GM19324 (cell line): Measurements from ENCODE around the gene HDAC2.
"Not testable (repeated sequence)": the region's sequence is repeated elsewhere in the genome, so short reads cannot be mapped to it uniquely, and the experiment has no call there.

Source experiments
- ATAC-seq: cut with Tn5 transposase; IDR thresholded peaks from one replicate; pipeline ENCODE4 v1.9.1; 2021; ENCODE audit warnings: mild to moderate bottlenecking, moderate library complexity; ENCODE audit not compliant: unreplicated experiment, low FRiP score

Gene HDAC2

DNA sequence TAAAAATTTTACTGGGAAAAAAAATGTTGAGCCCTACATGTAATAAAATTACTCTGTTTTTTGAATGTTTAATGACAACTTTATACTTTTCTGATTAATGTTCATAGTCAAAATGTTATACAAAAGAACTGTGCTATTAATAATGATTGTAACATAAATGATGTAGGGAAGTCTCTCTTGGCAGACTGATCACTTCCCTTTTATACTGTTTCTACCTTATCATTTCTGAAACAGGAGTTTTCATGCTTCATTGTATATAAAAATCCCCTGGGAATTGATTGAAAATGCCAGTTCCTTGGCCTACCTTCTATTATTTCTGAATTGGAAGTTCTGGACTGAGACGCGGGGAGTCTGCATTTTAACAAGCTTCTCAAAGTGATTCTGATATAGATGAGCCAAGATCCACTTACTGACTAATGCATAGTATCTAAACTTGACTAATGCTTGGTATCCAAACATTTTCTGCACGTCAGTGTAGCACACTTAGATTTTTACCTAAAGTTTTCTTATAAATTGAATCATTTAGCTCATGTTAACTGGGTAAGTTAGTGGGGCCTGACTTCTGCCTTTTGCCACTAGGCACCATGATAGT lies 7.2 kb upstream of the HDAC2 start:
- ATAC-seq = no peak

DNA sequence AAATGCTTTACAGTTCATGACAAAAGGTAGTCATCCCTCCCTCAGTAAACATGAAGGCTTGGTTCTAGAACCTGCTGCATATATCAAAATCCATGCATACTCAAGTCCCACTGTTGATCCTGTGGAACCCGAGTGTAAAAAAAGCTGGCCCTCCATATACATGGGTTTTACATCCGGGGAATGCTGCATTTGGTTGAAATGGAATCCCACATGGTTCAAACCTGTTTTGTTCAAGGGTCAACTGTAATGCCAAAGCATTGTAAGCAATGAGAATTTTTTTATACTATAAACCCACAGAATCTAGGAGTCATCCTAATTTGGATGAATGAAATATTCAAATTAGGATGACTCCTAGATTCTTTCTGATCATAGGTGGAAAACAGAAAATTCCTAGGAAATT lies 5.9 kb upstream of the HDAC2 start:
- ATAC-seq = no peak

DNA sequence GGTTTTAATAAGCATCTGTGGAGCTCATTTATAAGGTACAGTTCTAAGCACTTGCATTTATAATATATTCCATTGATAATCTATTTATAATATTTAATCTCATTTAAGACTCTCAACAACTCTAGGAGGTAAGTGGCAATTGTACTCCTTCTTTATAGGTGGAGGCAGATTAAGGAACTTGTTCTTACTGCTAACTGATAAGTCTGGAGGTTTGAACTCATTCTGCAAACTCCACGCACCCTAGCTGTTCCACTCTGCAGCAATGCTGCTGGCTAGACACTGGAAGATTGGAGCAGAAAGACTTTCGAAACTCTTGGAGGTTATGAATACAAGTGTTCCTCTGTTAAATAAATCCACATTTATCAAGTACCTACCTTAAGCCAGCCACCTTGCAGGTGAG lies 793 bp upstream of the HDAC2 start:
- ATAC-seq = no peak

DNA sequence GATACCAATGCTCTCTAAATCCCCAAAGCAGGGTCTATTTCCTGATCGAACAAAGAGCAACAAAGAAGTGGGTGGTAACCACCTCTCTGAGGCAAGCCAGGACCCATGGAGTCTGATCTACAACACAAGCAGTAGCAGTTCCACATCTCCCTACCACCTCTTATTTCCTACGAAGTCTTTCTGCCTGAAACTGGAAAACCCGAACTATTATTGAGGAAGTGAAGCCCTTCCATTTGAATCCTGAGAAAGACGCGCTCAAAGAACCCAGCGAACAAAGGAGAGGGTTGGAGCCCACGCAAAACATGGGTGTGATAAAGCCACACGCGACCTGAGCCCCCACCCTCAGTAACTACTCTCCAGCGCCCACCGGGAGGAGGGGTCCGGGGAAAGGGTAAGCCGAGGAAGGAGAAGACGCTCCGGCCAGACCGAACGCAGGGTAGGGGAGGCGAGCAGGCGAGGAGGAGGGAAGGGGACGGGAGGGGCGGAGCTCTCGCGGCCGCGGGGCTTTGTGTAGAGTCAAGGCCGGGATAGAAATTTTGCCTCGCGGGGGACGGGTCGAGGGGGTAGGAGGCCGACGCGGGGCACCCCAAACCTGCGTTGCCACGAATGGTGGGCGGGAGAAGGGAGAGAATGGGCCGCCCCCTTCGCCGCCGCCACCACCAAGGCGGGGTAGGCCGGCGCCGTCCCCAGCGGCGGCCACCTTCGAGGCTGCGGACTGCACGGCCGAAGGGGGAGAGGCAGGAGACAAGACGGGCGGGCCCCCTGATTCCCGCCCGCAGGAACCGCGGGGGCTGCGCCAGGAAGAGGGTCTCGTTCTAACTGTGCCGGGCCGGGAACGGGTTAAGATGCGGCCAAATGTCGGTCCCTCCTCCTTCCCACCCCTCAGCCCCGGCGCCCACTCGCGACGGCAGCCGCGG lies 802 bp downstream of the HDAC2 start:
- ATAC-seq = peak; percentile 40

DNA sequence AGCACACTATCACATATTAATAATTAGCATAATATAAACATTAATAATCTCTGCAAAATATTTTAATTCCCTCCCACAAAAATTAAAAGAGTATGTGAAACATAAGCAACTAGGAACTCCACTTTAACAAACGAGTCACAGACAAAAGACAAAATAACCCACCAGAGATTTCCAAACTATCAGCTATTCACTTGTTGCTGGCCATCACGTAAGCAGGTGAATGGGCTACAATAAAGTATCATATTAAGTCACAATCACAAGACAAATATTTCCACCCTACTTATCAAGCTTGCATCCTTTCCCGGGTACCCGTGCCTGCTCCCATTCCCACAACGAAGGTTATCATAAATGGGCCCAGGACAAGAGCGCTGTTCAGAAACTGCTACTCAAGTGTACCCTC lies 2.5 kb downstream of the HDAC2 start:
- no peak for ATAC-seq

DNA sequence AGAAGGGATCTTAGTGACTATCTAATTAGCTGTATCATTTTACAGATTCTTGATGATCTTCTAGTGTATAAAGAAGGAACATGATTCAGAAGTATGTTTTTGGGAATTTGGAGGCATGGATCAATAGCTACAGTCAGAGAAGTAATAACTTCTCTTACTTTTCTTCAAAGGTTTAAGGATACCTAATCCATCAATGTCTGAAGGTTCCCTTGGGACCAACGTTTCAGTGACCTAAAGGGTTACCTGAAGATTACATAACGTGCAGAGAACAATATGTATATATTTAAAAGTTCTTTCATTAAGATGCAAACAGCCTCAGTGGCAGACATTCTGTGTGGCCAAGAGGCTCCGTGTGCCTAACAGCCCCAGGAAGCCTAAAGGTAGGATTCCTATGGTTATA lies 3.2 kb downstream of the HDAC2 start:
- no peak for ATAC-seq

DNA sequence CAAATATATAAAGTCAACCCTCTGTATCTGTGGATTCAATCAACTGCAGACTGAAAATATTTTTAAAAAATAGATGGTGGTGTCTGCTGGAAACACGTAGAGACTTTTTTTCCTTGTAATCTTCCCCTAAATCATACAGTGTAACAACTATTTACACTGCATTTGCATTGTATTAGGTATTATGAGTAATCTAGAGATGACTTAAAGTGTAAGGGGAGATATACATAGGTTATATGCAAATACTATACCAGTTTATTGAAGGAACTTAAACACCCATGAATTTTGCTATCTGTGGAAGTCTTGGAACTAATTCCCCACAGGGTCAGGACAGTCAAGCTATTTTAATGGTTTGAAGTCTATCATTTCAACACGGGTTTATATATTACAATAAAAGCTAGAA lies 10.2 kb downstream of the HDAC2 start:
- no peak for ATAC-seq

DNA sequence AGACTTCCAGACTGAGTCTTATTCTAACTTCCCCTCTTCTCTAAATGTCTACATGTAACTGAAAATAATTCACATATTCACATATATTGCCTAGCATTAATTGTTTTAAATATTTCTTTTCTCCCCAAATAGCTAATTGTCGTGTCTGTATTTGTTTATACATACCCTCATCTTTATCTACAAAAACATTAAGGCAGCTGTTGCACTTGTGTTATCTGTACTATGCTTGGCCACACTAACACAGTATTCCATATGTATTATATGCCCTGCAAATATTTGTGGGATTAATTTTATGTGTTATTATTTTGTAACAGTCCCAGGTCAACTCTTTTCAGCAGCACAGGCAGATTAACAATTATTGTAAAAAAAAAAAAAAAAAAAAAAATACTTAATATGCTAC lies 11.7 kb downstream of the HDAC2 start:
- ATAC-seq = no peak

DNA sequence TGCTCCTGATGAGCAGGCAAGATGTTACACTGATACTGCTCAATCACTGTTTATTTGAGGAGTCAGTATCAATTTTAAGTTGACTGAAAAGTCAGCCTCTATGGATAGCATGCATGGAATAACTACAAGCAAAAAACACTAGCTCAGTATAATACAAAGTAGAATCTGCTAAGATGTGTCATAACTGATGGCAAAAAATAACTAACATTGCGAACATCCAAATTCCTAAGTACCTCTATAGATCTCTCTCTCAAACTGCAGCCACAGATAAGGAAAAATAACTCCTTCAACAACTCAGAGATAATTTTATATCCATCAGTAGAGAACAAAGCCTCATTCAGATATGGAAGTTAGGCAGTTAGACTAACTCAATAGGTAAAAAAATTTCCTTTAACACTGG lies 16.3 kb downstream of the HDAC2 start:
- ATAC-seq = no peak

DNA sequence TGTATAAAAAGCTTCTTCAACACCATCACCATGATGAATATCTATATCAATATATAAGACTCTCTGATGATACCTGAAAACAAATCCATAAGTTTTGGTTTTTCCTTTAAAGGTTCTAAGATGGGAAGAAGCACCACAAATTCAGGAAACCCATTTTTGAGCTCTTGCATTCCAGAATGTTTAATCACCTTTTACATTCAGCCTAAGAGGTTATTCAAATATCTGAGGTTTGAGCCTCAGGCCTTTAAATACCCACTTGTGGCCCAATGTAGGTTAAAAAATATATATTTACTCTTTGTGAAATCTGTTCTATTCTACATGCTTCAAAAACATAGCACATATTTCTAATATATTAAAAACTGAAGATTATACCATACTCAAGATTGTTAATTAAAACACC lies 17.6 kb downstream of the HDAC2 start:
- ATAC-seq = no peak

DNA sequence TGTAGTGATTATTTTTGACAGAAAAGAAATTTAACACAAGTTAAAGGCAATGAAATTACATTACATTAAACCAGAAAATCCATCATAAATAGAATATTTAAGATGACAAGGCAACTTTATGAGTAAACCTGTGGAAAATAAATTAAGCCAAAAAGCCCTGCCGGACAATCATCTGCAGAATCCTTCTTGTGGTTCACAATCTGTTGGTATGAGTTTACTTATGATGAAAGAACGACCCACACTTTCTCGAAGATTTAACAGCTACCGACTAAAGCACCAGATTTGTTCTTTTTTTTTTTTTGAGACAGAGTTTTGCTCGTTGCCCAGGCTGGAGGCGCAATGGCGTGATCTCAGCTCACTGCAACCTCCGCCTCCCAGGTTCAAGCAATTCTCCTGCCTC lies 21.4 kb downstream of the HDAC2 start:
- ATAC-seq = no peak

DNA sequence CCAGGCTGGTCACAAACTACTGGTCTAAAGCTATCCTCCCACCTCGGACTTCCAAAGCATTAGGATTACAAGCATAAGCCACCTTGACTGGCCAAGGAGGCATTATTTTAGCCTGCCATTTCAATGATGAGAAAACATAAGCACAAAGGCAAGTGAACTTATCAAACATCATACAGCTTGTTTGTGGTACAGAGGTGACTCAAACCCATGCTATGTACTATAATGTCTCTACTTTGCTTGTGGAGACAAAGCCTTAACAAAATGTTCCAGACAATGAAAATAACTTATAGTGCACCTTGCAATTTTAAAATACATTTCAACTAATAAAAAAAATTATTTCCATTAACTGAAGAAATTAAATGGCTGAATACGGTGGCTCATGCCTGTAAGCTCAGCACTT lies 26.2 kb downstream of the HDAC2 start:
- ATAC-seq = no peak

DNA sequence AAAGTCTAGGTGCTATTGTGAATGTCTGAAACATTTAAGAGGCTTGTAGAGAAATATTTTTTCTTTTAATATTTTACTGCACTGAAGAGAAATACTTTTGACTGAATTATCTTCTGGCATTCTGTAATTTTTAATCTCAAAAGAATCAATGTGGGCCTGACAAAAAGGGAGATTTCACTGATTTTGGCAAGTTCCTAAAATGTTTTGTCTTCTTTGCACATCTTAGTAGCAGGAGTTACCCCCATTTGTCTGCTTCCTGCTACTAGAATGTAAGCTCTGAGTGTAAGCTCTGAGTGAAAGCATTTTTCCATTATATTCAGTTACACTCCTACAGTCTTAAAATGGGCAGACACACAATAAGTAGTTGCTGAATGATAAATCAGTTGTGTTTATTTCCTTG lies 31.1 kb downstream of the HDAC2 start:
- ATAC-seq = no peak

DNA sequence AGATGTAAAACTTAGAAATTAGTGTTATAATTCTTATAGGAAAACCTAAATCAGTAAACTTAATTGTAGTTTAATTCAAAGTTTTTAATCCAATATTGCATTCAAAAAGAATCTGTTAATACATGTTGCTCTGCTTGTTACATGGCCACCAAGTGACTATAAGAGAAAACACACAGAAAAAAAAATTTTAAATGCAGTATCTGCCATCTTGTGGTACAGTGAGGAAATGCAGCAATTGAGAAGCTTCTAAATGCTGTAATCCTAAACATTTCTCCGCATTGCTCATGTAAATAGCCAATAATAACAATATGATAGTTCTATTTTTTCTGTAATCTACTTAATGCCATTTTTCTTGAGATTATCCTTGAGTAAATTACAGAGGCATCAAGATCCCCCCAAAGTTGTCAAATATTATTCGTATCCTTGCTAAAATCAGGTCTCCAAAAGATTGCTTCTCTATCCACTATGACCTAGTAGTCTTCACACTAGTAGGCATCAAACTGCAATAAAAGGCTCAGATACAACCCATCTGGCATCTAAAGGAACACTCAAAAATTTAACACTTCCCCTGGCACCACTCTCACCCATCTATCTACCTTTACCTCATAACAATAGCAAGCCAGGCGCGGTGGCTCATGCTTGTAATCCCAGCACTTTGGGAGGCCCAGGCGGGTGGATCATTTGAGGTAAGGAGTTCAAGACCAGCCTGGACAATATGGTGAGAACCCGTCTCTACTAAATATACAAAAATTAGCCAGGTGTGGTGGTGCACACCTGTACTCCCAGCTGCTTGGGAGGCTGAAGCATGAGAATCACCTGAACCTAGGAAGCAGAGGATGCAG lies 34.6 kb downstream of the HDAC2 start:
- peak; percentile 80 for ATAC-seq

DNA sequence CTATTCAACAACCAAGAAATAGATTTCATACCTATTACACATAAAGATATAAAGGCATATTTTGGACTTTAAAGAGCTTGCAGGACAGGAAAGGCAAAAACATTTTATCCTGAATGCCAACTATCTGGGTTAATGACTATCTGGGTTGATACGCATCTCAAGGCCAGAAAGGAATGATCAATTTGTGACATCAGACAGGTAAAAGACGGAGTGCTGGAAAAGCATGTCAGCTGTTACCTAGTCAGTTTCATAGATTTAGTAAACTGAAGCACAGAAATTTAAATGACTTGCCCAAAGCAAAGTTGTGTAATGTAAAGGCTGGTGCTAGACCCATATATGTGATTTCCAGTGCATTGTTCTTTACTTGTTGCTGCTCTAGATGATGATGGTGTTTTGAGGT lies 36.8 kb downstream of the HDAC2 start:
- no peak for ATAC-seq

DNA sequence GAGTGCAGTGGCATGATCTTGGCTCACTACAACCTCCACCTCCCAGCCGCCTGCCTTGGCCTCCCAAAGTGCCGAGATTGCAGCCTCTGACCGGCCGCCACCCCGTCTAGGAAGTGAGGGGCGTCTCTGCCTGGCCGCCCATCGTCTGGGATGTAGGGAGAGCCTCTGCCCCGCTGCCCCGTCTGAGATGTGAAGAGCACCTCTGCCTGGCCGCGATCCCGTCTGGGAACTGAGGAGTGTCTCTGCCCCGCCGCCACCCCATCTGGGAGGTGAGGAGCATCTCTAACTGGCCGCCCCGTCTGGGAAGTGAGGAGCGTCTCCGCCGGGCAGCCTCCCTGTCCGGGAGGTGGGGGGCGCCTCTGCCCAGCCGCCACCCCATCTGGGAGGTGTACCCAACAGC lies 39.0 kb downstream of the HDAC2 start:
- not testable (repeated sequence) for ATAC-seq

DNA sequence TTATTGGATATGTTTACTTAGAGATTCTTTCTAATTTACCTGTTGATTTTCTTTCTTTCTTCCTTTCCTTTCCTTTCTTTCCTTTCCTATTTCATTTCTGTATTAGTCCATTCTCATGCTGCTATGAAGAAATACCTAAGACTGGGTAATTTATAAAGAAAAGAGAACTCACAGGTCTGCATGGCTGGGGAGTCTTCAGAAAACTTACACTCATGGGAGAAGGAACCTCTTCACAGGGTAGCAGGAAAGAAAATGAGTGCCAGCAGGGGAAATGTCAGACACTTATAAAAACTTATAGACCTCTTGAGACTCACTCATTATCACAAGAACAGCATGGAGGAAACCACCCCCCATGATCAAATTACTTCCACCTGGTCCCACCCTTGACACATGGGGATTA lies 40.8 kb downstream of the HDAC2 start:
- ATAC-seq = no peak

DNA sequence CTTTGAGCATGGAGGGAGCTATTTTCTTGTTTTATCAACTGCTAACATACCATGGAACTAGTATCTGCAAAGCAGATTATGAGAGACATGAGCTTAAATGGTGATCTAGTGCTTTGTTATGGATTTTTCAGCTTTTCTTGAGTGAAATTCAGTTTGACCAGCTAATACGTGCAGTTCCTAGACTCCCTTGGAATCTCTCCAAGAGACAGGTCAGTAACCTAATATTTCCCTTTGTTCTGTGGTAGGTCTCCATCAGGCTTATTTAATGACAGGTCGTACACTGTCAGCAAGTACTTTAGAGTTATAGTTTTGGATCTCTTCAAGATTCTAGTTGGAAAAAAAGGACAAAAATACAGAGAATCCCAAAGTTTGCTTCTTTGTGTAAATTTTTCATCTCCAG lies 43.9 kb downstream of the HDAC2 start:
- ATAC-seq = no peak

DNA sequence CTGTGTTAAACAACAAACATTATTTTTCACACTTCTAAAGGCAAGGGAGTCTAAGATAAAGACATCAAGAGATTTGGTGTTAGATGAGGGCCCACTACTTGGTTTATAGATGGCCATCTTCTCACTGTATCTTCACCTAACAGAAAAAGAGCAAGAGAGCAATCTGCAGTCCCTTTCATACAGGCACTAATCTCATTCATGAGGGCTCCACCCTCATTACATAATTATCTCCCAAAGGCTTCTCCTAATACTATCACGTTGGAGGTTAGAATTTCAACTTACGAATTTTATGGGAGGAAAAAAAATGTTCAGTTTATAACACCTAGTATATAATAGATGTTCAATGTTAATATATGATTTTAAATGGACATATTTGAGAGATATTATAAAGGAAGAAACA lies 45.6 kb downstream of the HDAC2 start:
- no peak for ATAC-seq

DNA sequence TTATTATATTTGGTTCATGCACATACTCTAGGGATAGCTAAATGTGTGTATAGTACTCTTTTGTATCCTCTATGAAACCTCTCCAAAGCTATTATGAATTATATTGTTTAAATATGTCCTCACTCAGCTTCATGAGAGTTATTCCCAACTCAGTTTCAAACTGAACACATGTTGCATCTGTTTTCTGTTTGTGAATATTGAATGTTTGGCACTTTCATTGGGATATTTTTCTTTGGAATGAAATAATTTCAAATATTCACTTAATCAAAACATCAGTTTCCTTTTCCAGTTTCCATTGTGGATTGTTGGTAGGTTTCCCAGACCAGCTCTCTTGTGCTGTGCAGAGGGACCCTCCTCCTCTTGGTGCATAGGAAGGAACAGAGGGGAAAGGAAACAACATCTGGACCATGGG lies 46.6 kb downstream of the HDAC2 start:
- ATAC-seq = no peak

DNA sequence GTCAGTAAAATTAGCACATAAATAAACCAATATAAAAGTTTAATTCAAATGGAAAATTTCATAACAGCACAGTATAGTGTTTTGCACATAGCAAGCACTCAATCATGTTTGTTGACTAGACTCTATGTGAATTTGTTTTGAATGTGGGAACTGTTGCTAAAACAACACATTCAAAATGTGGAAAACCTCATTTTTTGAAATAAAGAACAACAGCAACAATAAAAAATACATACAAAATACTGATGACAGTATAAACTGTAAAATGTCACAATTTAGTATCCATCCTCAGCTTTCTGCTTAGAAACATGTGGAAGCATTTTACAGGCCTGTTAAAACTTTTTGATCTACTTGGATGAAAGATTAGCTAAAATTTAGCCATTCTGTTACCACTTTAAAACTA lies 47.4 kb downstream of the HDAC2 start:
- ATAC-seq = no peak
